HTR-8/SVneo (cell line): ENCODE measurements around the gene HNRNPM.
A peak's percentile ranks its signal among the peaks of the same experiment; 100 is the strongest.
"Not testable (repeated sequence)": the region's sequence is repeated elsewhere in the genome, so short reads cannot be mapped to it uniquely, and the experiment has no call there.

Experiments used
- DNase-seq: peaks from one replicate; pipeline ENCODE4 v3.0.0; 2011; ENCODE audit warnings: low spot score, mixed read lengths; ENCODE audit not compliant: insufficient read length
- FAIRE-seq: peaks from 2 replicates; lab custom pipeline; 2011; peaks lifted over from hg19 to GRCh38; lab: Jason Lieb, UNC

HNRNPM gene

GRCh38 chr19:8504919-8505318 is 60.1 kb downstream of the HNRNPM start:
- no peak for FAIRE-seq
- no peak for DNase-seq

DNA sequence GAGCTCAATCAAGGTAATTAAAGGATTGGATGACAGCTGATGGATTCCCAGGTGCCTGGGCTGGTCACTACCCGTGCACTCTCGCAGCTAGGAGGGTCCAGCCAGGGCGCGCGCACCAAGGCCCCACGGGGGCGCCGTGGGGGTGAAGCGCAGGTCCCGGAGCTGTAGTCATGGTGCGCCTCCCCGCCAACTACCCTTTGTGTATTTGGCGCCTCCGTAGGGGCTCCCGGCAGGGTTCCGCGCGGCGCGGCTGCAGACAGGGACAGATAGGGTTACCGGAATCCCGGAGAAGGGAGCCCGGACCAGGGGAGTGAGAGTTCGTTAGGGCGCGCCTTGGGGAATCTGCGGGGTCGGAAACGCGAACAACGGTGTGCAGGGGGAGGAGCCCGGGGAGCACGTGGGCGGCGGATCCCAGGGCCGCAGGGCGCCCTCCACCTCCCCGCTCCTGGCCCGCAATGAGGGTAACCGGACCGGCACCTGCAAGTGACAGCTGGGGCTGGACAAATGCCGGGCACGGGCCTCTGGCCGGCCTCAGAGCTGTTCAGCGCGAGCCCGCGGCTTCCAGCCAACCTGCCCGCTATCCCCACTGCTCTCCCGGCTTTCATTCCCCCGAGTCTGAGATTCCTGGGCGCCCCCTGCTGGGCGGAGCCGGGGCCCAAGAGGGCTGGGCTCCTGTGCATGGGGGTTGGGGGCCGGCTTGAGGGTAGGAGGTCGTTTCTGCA is 61.1 kb downstream of the HNRNPM start:
- FAIRE-seq (peak; percentile 70), DNase-seq (peak; percentile 91)

DNA sequence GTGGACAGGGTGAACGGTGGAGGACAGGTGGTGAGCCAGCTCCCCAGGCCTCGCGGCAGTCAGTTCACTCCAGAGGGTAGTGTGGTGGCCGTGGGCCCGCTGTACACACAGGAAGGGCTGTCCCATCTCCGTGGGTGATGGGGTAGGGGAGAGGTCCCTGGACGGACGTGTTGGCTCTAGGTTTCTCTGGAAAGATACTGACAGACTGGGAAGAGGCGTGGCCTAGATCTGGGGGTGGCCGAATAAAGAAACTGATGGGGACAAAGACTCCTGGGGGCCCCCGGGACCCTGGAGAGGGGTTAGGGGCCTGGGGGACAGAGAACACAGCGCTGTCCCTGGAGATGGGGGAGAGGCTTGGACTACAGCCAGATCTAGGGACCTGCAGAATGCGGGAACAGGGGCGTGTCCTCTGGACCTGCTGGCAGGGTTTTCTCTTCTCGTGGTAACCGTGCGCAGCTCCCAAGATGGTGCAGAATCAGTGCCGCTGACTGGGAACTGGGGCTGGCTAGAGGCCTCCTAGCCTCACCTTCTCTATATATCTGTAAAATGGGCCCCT is 61.7 kb downstream of the HNRNPM start:
- peak; percentile 75 for FAIRE-seq
- DNase-seq = no peak

DNA sequence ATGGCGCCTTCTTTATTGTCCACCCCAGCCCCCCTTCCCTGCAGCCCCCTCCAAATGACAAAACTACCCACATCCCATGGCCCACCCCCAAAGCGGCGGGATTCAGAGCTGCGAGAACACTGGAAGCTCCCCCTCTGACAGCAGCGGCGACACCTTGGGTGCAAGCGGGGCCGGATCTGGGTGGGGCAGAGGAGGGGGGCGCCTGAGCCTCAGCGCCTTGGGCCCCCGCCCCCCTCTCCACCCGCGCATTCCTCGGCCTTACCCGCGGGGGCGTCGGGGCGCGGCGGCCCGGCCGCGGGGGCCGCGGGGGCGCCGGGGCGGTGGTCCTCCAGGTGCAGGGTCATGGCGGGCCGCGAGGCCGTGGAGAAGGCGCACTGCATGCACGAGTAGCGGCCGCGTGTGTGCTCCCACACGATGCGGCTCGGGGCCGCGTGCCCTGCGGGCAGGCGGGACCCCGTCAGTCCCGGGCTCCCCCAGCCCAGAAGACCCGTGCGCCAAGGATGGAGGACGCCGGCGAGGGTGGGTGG is 65.9 kb downstream of the HNRNPM start:
- no peak for DNase-seq
- FAIRE-seq = no peak

DNA sequence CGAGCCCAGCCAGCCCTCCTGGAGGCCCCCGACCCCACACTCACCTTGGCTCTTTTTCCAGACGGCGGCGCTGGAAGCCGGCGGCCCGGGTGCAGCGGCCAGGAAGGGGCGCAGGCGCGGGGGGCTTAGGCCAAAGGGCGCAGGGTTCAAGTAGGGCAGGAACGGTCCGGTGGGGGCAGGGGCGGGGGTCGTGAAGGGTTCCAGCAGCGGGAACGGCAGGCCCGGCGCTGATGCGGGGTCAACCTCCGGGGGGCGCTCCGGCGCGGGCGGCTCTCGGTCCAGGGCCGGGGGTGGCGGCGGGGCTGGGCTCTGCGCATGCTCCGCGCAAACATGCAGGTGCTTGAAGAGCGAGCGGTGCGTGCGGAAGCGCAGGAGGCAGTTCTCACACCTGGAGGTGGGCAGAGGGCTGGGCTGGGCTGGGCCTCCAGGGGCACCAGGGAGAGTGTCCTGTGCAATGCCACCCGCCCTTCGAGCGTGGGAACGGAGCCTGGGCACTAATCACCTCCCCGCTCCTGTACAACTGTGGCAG is 66.9 kb downstream of the HNRNPM start:
- DNase-seq (no peak), FAIRE-seq (no peak)

- FAIRE-seq (peak; percentile 40), DNase-seq (no peak)
Observed at GRCh38 chr19:8512115-8512967, 67.6 kb downstream of the HNRNPM start.

GRCh38 chr19:8513036-8513686 is 68.4 kb downstream of the HNRNPM start:
- no peak for FAIRE-seq
- no peak for DNase-seq

DNA sequence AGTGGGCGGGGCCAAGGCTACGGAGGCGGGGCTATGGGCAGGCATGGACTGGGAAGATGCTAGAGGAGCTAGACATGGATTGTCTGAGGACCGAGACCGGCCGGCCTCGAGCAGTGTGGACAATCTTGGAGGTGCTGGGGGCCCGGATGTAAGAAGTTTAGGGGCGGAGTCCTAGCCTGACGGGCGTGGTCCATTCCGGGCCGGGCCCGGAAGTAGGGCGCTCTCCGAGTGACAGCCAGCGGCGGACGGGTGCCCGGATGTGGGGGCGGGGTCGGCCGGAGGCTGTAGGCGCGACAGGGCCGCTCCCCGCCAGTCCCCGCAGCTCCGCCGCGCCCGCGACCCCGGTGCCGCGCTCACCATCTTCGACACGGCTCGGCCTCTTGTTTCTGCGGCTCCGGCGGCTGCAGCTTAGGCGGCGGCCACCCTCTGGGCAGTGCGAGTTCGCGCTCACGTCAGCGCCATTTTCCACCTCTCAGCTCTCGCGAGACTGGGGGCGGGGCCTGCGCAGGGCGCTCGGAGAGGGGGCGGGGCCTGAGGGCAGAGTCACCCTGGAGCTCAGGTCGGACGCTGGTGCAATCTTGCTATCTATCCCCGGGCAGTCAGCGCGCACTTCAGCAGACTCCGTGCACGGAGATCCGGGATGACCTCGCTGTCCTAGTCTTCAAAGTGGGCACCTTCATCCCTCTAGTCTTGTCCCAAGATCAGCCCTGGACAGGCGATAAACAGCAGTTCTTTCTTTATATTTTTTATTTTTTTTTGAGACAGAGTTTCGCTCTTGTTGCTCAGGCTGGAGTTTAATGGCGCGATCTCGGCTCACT is 69.1 kb downstream of the HNRNPM start, which contains the start of gene ZNF414:
Gene ZNF414, minus strand, starts transcription at position 481 of the 818 bp plus-strand sequence. Its CDS starts 121 bp downstream, at position 360.
- peak; percentile 98 for DNase-seq
- peak; percentile 96 for FAIRE-seq

GRCh38 chr19:8514505-8515009 is 69.8 kb downstream of the HNRNPM start:
- not testable (repeated sequence) for FAIRE-seq, DNase-seq

GRCh38 chr19:8515317-8515716 is 70.5 kb downstream of the HNRNPM start:
- no peak for FAIRE-seq
- DNase-seq = no peak

- DNase-seq (no peak), FAIRE-seq (peak; percentile 9)
Observed at GRCh38 chr19:8517551-8518442, 73.0 kb downstream of the HNRNPM start.

DNA sequence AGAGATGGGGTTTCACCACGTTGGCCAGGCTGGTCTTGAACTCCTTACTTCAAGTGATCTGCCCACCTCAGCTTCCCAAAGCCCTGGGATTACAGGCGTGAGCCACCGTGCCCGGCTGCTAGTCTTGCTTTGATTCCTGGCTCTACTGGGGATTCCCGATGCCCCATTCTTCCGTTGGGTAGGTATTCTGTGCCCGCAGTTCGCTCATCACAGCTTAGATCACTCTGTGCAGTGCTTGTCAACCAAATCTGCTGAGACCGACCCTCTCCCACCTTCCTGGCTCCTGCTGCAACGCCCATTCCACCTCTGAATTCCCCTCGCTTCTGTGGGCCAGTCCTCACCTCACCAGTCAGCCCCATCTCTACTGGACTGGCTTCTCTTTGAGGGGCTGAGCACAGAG is 73.8 kb downstream of the HNRNPM start:
- FAIRE-seq (peak; percentile 36), DNase-seq (no peak)

DNA sequence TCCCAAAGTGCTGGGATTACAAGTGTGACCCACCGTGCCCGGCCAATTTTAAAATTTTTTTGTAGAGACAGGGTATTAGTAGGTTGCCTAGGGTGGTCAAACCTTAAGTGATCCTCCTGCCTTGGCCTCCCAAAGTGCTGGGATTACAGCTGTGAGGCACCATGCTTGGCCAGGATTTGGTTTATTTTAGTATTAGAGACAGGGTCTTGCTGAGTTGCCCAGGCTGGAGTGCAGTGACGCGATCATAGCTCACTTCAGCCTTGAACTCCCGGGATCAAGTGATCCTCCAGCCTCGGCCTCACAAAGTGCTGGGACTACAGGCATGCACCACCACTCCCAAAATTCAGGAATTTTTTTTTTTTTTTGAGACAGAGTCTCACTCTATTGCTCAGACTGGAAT is 74.6 kb downstream of the HNRNPM start:
- FAIRE-seq (no peak), DNase-seq (no peak)

DNA sequence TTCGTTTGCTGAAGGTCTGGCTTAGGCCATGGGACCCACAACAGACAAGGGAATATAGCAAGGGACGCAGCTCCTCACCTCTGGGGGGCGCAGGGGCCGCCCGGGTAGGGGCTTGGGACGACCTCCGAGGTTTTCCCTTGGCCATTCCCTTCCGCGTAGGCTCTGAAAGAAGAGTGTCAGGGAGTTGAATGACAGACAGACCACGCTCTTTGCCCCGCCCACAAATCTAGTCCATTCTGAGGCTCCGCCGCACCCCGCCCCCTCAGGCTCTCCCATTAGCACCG is 80.6 kb downstream of the HNRNPM start:
- FAIRE-seq (no peak), DNase-seq (no peak)

DNA sequence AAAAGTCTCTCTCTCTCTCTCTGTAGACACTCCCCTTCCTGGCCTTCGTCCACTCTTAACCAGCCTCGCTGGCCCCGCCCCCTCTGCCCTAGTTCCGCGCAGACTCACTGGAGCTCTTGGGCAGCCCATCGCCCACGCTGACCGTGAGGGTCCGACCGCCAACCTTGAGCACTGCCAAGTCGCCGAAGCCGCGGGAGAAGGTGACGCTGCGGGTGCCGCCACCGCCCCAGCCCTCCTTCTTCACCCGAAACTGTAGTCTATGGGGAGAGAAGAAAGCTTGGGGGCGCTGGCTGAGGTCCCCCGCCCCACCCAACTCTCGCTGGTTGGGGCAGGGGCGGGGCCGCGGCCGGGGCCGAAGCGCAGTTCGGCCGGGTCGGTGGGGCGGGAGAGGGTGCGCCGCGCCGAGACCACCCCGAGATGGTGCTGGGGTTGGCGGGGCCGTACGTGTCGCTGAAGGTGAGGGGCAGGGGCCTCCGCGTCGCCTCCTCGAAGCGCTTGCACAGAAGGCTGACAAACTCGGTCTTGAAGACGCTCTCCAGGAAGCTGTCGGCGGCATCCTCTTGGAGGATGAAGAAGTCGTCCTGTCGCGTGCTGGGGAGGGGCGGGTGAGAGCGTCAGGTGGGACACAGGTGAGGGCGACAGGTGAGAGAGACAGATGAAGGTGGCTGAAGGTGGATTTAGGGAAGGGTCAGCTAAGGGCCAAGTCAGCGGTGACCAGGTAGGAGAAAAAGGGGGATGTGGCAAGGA is 81.7 kb downstream of the HNRNPM start:
- FAIRE-seq (peak; percentile 80), DNase-seq (peak; percentile 93)

- DNase-seq (no peak), FAIRE-seq (no peak)
Observed at GRCh38 chr19:8528500-8528899, 83.7 kb downstream of the HNRNPM start.

DNA sequence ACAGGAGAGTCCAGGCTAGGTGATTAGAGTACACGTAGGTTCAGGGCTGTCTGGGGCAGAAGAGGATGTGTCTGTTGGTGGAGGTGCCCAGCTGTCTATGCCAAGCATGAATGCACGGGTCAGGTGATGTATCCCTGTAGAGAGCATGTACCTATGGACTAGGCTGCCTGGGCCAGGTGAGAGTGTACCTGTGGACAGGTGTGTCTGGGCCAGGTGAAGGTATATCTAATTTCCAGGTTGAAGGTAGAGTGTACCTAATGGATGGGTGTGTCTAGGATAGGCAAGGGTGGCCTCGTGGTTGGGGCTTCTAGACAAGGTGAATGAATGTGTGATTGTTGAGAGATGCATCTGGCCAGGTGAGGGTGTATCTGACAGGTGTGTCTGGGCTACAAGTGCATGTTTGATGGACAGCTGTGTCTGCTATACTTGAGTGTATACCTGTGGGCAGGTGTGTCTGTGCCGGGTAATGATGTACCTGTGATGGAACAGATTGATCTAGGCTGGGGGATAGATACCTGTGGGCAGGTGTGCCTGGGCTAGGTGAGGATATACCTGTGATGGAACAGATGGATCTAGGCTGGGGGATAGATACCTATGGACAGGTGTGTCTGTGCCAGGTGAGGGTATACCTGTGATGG is 84.7 kb downstream of the HNRNPM start:
- no peak for DNase-seq
- peak; percentile 60 for FAIRE-seq
